CD8-positive, alpha-beta memory T cell (primary cell): ENCODE results near the gene SLC22A2. TPM values are rescaled to one million over a fixed set of nuclear protein-coding genes. Genes with fewer than 3 reads are reported as not detected.

Source experiments
- CTCF ChIA-PET: fragments of 350-600 bp; sonication (Branson Sonifier 250); formaldehyde crosslinking; loops from one replicate; lab custom pipeline; 2021; ENCODE audit warnings: antibody characterized with exemption; lab: Charles Lee
- POLR2A ChIA-PET: fragments of 350-600 bp; sonication (Branson Sonifier 250); formaldehyde crosslinking; loops from one replicate; lab custom pipeline; 2021; ENCODE audit warnings: antibody characterized with exemption; lab: Charles Lee
- DNase-seq, 5 donors: peaks; one replicate each; pipeline versions ENCODE4 v3.0.0 to v3.0.0-alpha.2; 2020 to 2022; ENCODE audit warnings: mixed read lengths in 1 of 5
- H3K27ac ChIP-seq: one replicate; pipeline ENCODE4 v1.7.0; 2013; ENCODE audit warnings: low read depth, mild to moderate bottlenecking, low read length, moderate library complexity
- H3K27me3 ChIP-seq: 2 replicates; pipeline ENCODE4 v1.7.0; 2013; ENCODE audit warnings: low read length, mild to moderate bottlenecking; ENCODE audit not compliant: insufficient read depth, poor library complexity, severe bottlenecking
- H3K36me3 ChIP-seq: 2 replicates; pipeline ENCODE4 v1.7.0; 2013; ENCODE audit warnings: mild to moderate bottlenecking, low read length, moderate library complexity; ENCODE audit not compliant: insufficient read depth
- H3K4me1 ChIP-seq: 2 replicates; pipeline ENCODE4 v1.7.0; 2013; ENCODE audit warnings: mild to moderate bottlenecking, low read length, moderate library complexity; ENCODE audit not compliant: insufficient read depth
- H3K4me3 ChIP-seq: 2 replicates; pipeline ENCODE4 v1.7.0; 2013; ENCODE audit warnings: mild to moderate bottlenecking, low read length
- H3K9me3 ChIP-seq: 2 replicates; pipeline ENCODE4 v1.7.0; 2013; ENCODE audit warnings: mild to moderate bottlenecking, low read length
- H3K27ac Mint-ChIP-seq, 8 donors: one replicate each; pipeline ENCODE4 v1.8.0; 2020 to 2021; ENCODE audit warnings: mixed read lengths in 8 of 8, mild to moderate bottlenecking in 6 of 8, inconsistent platforms in 3 of 8, moderate library complexity in 3 of 8
- H3K27me3 Mint-ChIP-seq, 2 donors: one replicate each; pipeline ENCODE4 v1.8.0; 2020 to 2021; ENCODE audit warnings: mixed read lengths in 2 of 2, mild to moderate bottlenecking in 1 of 2, moderate library complexity in 1 of 2
- H3K36me3 Mint-ChIP-seq, 3 donors: one replicate each; pipeline ENCODE4 v1.8.0; 2020 to 2021; ENCODE audit warnings: mixed read lengths in 3 of 3, inconsistent platforms in 1 of 3, mild to moderate bottlenecking in 1 of 3
- H3K4me1 Mint-ChIP-seq, 3 donors: one replicate each; pipeline ENCODE4 v1.8.0; 2020 to 2021; ENCODE audit warnings: mixed read lengths in 3 of 3, inconsistent platforms in 1 of 3, mild to moderate bottlenecking in 1 of 3
- H3K4me3 Mint-ChIP-seq, 7 donors: one replicate each; pipeline ENCODE4 v1.8.0; 2020 to 2021; ENCODE audit warnings: mixed read lengths in 7 of 7, mild to moderate bottlenecking in 6 of 7, moderate library complexity in 4 of 7, inconsistent platforms in 2 of 7
- H3K9me3 Mint-ChIP-seq, 5 donors: one replicate each; pipeline ENCODE4 v1.8.0; 2020 to 2022; ENCODE audit warnings: mixed read lengths in 5 of 5, mild to moderate bottlenecking in 3 of 5, moderate library complexity in 2 of 5, inconsistent platforms in 1 of 5
- polyA plus RNA-seq: library from polyadenylated mRNA; unstranded; fragments of 300-500 nt; fragmentation: Illumina TruSeq; gene quantifications from one replicate; pipeline ENCODE4 v1.2.3, GENCODE V29; 2021
- total RNA-seq, 2 experiments: library from RNA; stranded (reverse); gene quantifications; one replicate each; pipeline ENCODE4 v1.2.3, GENCODE V29; 2021

Gene SLC22A2
- total and polyA plus RNA-seq, 3 experiments from 2014 or later: not detected

DNA sequence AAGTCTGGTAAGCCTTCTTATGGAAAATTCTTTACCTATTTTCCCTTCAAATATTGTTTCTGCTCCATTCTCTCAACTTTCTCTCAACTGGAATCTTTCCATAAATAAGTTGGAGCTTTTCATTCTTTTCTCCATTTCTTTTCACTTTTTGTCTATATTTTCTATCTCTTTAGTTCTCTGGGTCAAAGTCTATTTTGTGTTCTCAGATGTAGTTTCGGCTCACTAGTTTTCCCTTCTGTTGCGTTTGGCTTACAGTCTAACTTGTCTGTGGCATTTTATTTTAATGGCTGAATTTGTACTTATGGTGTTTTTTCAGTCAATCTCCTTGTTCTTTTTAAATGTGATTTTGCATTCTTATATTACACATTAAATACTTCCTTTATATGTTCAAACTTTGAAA is 14.1 kb upstream of the SLC22A2 start:
- Histone ChIP-seq H3K4me3 (no peak overlapping the region), H3K27me3 (no peaks in the 10 kb centered on the region), H3K9me3 (no peaks in the 10 kb centered on the region), H3K36me3 (no peaks in the 10 kb centered on the region), H3K27ac (no peak overlapping the region), H3K4me1 (no peaks in the 10 kb centered on the region)
- Mint-ChIP-seq H3K4me1 (no peaks in the 10 kb centered on the region), H3K27me3 (peaks cover 0 to 1% of the 10 kb centered on the region in 2 donors), H3K9me3 (no peaks in the 10 kb centered on the region), H3K4me3 (no peak overlapping the region), H3K36me3 (no peaks in the 10 kb centered on the region), H3K27ac (no peak overlapping the region)
- POLR2A ChIA-PET: no interaction called here
- CTCF ChIA-PET: no interaction called here
- DNase-seq: no peak

- H3K36me3 Mint-ChIP-seq: no peaks in the 10 kb centered on the region
- CTCF ChIA-PET: no interaction called here
Measured at GRCh38 chr6:160270347-160270746, 11.7 kb upstream of the SLC22A2 start.

DNA sequence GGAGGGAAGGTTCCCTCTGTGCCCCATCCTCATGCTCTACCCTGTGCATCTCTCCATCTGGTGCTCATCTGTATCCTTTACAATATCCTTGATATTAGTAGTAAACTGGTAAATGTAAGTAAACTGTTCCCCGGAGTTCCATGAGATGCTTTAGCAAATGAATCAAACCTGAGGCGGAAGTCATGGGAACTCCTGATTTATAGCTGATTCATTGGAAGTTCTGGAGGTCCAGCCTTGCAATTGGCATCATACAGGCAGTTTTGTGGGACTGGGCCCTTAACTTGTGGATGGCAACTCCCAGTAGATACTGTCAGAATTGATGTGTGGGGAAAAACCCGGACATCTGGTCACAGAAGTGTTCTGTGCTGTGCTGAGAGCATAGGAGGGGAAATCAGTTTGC is 11.2 kb upstream of the SLC22A2 start:
- peaks cover 0 to 3% of the 10 kb centered on the region in 2 donors for H3K27me3 Mint-ChIP-seq
- no peaks in the 10 kb centered on the region for H3K9me3 Mint-ChIP-seq
- H3K36me3 Mint-ChIP-seq: no peaks in the 10 kb centered on the region
- Histone ChIP-seq H3K4me1 (no peaks in the 10 kb centered on the region), H3K9me3 (no peaks in the 10 kb centered on the region), H3K36me3 (no peaks in the 10 kb centered on the region), H3K27me3 (no peaks in the 10 kb centered on the region), H3K27ac (no peak overlapping the region), H3K4me3 (no peak overlapping the region)
- no peak overlapping the region for H3K4me3 Mint-ChIP-seq
- CTCF ChIA-PET: no interaction called here
- DNase-seq: no peak
- H3K27ac Mint-ChIP-seq: no peak overlapping the region
- H3K4me1 Mint-ChIP-seq: peaks cover 7 to 10% (median 9%) of the 10 kb centered on the region in 3 donors
- POLR2A ChIA-PET: no interaction called here

More at GRCh38 chr6:160270347-160270746, 11.7 kb upstream of the SLC22A2 start:
- H3K4me3 ChIP-seq: no peak overlapping the region
- no peaks in the 10 kb centered on the region for H3K9me3 ChIP-seq
- no peaks in the 10 kb centered on the region for H3K27me3 ChIP-seq
- Mint-ChIP-seq H3K4me3 (no peak overlapping the region), H3K9me3 (no peaks in the 10 kb centered on the region), H3K27me3 (peaks cover 0 to 3% of the 10 kb centered on the region in 2 donors), H3K27ac (no peak overlapping the region), H3K4me1 (peaks cover 7 to 9% (median 8%) of the 10 kb centered on the region in 3 donors)
- H3K4me1 ChIP-seq: no peaks in the 10 kb centered on the region
- POLR2A ChIA-PET: no interaction called here
- no peaks in the 10 kb centered on the region for H3K36me3 ChIP-seq
- no peak for DNase-seq
- no peak overlapping the region for H3K27ac ChIP-seq

- no peak overlapping the region for H3K27ac ChIP-seq
- H3K36me3 ChIP-seq: no peaks in the 10 kb centered on the region
- Mint-ChIP-seq H3K4me3 (no peak overlapping the region), H3K4me1 (peaks cover 7 to 10% (median 9%) of the 10 kb centered on the region in 3 donors), H3K36me3 (no peaks in the 10 kb centered on the region), H3K9me3 (no peaks in the 10 kb centered on the region), H3K27me3 (peaks cover 0 to 3% of the 10 kb centered on the region in 2 donors), H3K27ac (no peak overlapping the region)
- H3K4me3 ChIP-seq: no peak overlapping the region
- POLR2A ChIA-PET: no interaction called here
- CTCF ChIA-PET: no interaction called here
- DNase-seq: no peak
- H3K9me3 ChIP-seq: no peaks in the 10 kb centered on the region
- H3K27me3 ChIP-seq: no peaks in the 10 kb centered on the region
- H3K4me1 ChIP-seq: no peaks in the 10 kb centered on the region
Measured at GRCh38 chr6:160269023-160269521, 10.5 kb upstream of the SLC22A2 start.

DNA sequence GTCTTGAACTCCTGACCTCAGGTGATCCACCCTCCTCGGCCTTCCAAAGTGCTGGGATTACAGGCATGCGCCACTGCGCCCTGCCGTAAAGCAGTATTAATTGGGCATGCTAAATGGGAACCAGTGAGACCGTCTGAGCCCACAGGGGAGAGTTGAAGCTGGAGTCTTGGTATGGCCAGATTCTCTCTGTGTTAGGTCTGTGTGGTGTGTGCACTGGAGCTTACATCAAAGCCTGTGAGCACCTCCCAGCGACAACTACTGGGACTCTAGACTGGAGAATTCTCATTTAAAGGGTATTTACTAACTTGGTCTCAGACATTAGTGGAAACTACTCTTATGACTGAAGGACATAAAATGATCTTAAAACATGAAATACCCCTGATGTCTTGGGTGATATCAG is 8.5 kb upstream of the SLC22A2 start:
- Mint-ChIP-seq H3K4me3 (no peak overlapping the region), H3K27ac (no peak overlapping the region), H3K27me3 (peaks cover 0 to 5% of the 10 kb centered on the region in 2 donors), H3K9me3 (no peaks in the 10 kb centered on the region), H3K36me3 (no peaks in the 10 kb centered on the region), H3K4me1 (peaks cover 7 to 10% (median 9%) of the 10 kb centered on the region in 3 donors)
- Histone ChIP-seq H3K27ac (no peak overlapping the region), H3K36me3 (no peaks in the 10 kb centered on the region), H3K4me1 (no peaks in the 10 kb centered on the region), H3K27me3 (no peaks in the 10 kb centered on the region), H3K4me3 (no peak overlapping the region), H3K9me3 (no peaks in the 10 kb centered on the region)
- no peak for DNase-seq
- CTCF ChIA-PET: no interaction called here
- POLR2A ChIA-PET: no interaction called here

GRCh38 chr6:160265869-160266476 is 7.4 kb upstream of the SLC22A2 start:
- ChIA-PET POLR2A (no interaction called here), CTCF (no interaction called here)
- H3K36me3 Mint-ChIP-seq: no peaks in the 10 kb centered on the region
- no peaks in the 10 kb centered on the region for H3K27me3 ChIP-seq
- H3K27me3 Mint-ChIP-seq: peaks cover 0 to 7% of the 10 kb centered on the region in 2 donors
- peak overlapping the region in 6 of 7 donors; percentile 23 to 68 (median 55) for H3K4me3 Mint-ChIP-seq
- H3K4me1 ChIP-seq: no peaks in the 10 kb centered on the region
- peak overlapping the region in 4 of 8 donors; percentile 1 to 81 (median 66) for H3K27ac Mint-ChIP-seq
- no peak overlapping the region for H3K27ac ChIP-seq
- H3K36me3 ChIP-seq: no peaks in the 10 kb centered on the region
- no peak for DNase-seq
- no peaks in the 10 kb centered on the region for H3K9me3 ChIP-seq
- no peaks in the 10 kb centered on the region for H3K9me3 Mint-ChIP-seq
- peaks cover 7 to 10% (median 9%) of the 10 kb centered on the region in 3 donors for H3K4me1 Mint-ChIP-seq
- no peak overlapping the region for H3K4me3 ChIP-seq

DNA sequence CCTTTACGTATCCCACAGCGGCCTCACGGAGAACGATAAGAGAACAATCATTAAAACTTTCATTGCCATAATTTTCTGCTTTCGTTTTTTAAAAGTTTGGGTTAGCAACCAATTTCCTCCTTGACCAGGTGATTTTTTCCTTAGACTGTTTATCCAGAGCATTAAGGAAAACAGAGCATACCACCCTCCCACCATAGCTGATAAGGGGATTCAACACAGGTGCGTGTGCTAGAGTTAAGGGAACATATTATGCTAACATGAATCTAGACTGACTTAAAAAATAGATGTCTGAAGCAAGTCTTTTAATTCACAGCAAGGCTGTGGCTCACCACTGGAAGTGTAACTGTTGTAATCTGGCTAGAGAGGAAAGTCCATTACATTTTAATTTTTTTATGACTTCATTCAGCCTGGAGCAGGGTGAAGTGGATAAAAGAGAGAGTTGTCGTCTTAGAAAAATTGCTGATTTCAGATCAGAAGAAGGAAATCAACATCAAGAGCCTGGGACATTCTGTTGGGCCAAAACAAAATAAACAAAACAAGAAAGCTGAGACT is 5.5 kb upstream of the SLC22A2 start:
- Mint-ChIP-seq H3K4me3 (peak overlapping the region in 1 of 7 donors; percentile 20), H3K4me1 (peaks cover 7 to 10% (median 9%) of the 10 kb centered on the region in 3 donors), H3K36me3 (no peaks in the 10 kb centered on the region), H3K27ac (no peak overlapping the region), H3K27me3 (peaks cover 0 to 11% of the 10 kb centered on the region in 2 donors), H3K9me3 (no peaks in the 10 kb centered on the region)
- Histone ChIP-seq H3K4me3 (no peak overlapping the region), H3K27ac (no peak overlapping the region), H3K36me3 (no peaks in the 10 kb centered on the region), H3K9me3 (no peaks in the 10 kb centered on the region), H3K4me1 (no peaks in the 10 kb centered on the region), H3K27me3 (peaks cover 4% of the 10 kb centered on the region)
- ChIA-PET CTCF (no interaction called here), POLR2A (no interaction called here)
- DNase-seq: no peak

- Histone ChIP-seq H3K4me3 (no peak overlapping the region), H3K9me3 (no peaks in the 10 kb centered on the region), H3K27me3 (peaks cover 4% of the 10 kb centered on the region), H3K27ac (no peak overlapping the region), H3K36me3 (no peaks in the 10 kb centered on the region), H3K4me1 (no peaks in the 10 kb centered on the region)
- no peaks in the 10 kb centered on the region for H3K9me3 Mint-ChIP-seq
- CTCF ChIA-PET: no interaction called here
- peaks cover 7 to 10% (median 9%) of the 10 kb centered on the region in 3 donors for H3K4me1 Mint-ChIP-seq
- no peak overlapping the region for H3K4me3 Mint-ChIP-seq
- POLR2A ChIA-PET: no interaction called here
- peaks cover 0 to 12% of the 10 kb centered on the region in 2 donors for H3K27me3 Mint-ChIP-seq
- no peak for DNase-seq
- H3K27ac Mint-ChIP-seq: no peak overlapping the region
- no peaks in the 10 kb centered on the region for H3K36me3 Mint-ChIP-seq
Measured at GRCh38 chr6:160263196-160263939, 4.7 kb upstream of the SLC22A2 start.
